ENCODE results near the gene CHST9.

Gene CHST9

GRCh38 chr18:27185897-27186296 lies 789 bp upstream of the CHST9 start:
- no peak for DNase-seq (ENCODE audit: low spot score)
- no peak for TF ChIP-seq CTCF (IDR thresholded peaks at IDR 0.05; ENCODE audit: extremely low read depth, missing control alignments)

DNA sequence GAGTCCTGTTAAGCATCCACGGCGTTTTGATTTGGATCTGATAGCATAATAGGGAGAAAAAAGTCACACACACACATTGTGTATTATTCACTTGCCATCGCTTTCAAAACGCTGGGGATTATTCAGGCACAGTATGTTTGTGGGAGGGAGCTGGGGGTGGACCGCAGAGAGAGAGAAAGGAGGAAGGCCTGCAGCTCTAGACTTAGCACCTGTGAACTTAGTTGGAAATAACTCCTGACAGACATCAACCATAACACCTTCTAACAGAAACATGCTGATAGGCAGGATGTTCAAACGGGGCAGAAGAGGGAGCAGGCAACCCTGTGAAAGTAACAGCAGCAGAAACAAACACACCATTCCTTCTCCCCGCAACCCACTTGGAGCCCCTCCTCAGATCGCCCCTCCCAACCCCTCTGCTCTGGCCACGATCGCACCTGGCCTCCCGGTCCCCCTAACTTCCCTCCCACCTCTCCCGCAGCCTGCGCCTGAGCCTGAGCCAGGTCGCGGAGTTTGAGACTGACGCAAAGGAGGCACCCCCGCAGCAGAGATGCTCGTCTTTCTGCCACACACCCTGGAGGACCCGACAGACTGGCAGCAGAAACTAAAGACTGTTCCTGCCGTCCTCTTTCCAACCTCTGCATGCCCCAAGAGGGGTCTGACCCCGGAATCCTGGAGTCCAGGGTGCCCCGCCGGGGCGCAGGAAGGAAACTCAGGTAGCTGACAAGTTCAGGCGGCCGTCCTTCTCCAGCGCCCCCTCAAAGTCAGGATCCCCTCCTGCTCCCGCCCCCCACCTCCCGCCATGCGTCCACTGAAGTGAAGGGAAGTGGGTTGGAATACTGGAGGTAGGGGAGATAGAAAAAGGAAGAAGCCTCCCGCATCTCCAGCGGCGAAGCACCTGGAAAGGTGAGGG lies 738 bp downstream of the CHST9 start:
- no peak for TF ChIP-seq CTCF (IDR thresholded peaks at IDR 0.05; ENCODE audit: extremely low read depth, missing control alignments)
- peak; percentile 18 for DNase-seq (ENCODE audit: low spot score)

- no peak for TF ChIP-seq CTCF (IDR thresholded peaks at IDR 0.05; ENCODE audit: extremely low read depth, missing control alignments)
- no peak for DNase-seq (ENCODE audit: low spot score)
Measured at GRCh38 chr18:27181726-27182125, 3.4 kb downstream of the CHST9 start.

DNA sequence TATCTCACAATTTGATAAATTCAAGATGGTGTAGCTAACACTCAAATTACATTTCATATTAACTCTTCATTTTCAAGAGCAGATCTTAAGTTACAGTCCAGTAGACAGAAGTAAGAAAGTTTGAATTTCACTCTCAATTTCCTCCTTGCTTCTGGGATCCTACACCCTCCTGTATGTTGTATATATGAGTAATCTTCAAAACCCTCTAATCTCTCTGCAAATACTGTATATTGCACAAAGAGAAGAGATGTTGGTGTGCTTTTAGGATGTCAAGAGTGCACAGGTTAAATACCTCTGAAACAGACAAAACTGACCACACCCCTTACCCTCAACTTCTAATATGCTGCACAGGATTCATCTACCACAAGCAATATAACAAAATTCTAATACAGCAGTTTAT lies 6.7 kb downstream of the CHST9 start:
- TF ChIP-seq CTCF (IDR thresholded peaks at IDR 0.05; ENCODE audit: extremely low read depth, missing control alignments): no peak
- DNase-seq (ENCODE audit: low spot score): no peak

GRCh38 chr18:27175914-27176313 lies 9.2 kb downstream of the CHST9 start:
- DNase-seq (ENCODE audit: low spot score): no peak
- TF ChIP-seq CTCF (IDR thresholded peaks at IDR 0.05; ENCODE audit: extremely low read depth, missing control alignments): no peak

DNA sequence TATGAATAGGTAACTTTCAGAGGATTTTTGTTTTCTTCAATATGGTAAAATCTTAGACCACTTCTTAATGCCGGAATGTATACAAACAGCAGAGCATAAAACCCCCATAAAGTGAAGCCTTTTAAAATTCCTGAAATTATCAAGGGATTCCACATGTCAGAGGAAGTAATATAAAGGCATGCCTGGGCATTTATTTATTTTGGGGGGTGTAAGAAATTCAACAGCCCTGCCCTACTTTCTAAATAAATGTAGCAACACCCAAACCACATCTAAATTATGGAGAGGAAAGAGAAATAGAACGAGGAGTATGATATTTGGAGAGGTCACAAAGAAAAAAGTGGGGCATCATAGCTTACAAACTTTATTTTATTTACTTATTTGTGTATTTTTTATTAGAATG lies 9.9 kb downstream of the CHST9 start:
- DNase-seq (ENCODE audit: low spot score): no peak
- TF ChIP-seq CTCF (IDR thresholded peaks at IDR 0.05; ENCODE audit: extremely low read depth, missing control alignments): no peak

DNA sequence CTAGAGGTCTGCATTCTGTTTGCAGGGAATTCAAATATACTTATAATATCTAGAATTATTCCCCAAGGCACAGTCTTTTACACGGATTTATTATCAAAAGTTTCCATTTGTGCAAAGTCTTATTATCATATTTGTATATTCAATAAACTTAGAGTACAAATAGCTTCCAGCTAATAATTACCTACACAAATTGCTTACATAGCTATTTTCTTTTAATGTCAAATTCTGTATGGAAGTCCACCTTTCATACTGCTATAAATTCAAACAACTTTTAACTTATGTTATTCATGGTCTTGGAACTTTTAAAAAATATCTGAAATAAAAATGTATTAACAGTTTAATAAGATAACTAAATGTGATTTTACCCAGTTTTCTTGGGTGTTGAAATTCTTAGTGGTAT lies 13.1 kb downstream of the CHST9 start:
- no peak for TF ChIP-seq CTCF (IDR thresholded peaks at IDR 0.05; ENCODE audit: extremely low read depth, missing control alignments)
- DNase-seq (ENCODE audit: low spot score): no peak

Measured in GM20000 (cell line).